ENCODE results near the gene ATP8A2.
A peak's percentile ranks its signal among the peaks of the same experiment; 100 is the strongest.
"Not testable (repeated sequence)": the region's sequence is repeated elsewhere in the genome, so short reads cannot be mapped to it uniquely, and the experiment has no call there.

The ATP8A2 gene

GRCh38 chr13:25768838-25769237, 397.1 kb downstream of the ATP8A2 start:
- DNase-seq (no peak), ATAC-seq (no peak)

- no peak for ATAC-seq
- no peak for DNase-seq
Measured at GRCh38 chr13:25770601-25771000, 398.8 kb downstream of the ATP8A2 start.

GRCh38 chr13:25771202-25771601, 399.4 kb downstream of the ATP8A2 start:
- no peak for ATAC-seq
- DNase-seq = no peak

- ATAC-seq (no peak), DNase-seq (no peak)
Measured at GRCh38 chr13:25771641-25772478, 400.1 kb downstream of the ATP8A2 start.

- not testable (repeated sequence) for DNase-seq, ATAC-seq
Measured at GRCh38 chr13:25772534-25772933, 400.8 kb downstream of the ATP8A2 start.

GRCh38 chr13:25774056-25774455, 402.3 kb downstream of the ATP8A2 start:
- ATAC-seq, DNase-seq: not testable (repeated sequence)

GRCh38 chr13:25775275-25775674, 403.5 kb downstream of the ATP8A2 start:
- DNase-seq (no peak), ATAC-seq (no peak)

GRCh38 chr13:25775986-25776385, 404.2 kb downstream of the ATP8A2 start:
- no peak for ATAC-seq
- DNase-seq = no peak

GRCh38 chr13:25776722-25777121, 404.9 kb downstream of the ATP8A2 start:
- ATAC-seq = no peak
- no peak for DNase-seq

GRCh38 chr13:25777509-25777908, 405.7 kb downstream of the ATP8A2 start:
- no peak for ATAC-seq
- DNase-seq = no peak

GRCh38 chr13:25778365-25778764, 406.6 kb downstream of the ATP8A2 start:
- DNase-seq (no peak), ATAC-seq (no peak)

GRCh38 chr13:25778808-25779305, 407.1 kb downstream of the ATP8A2 start:
- ATAC-seq = no peak
- DNase-seq = no peak

GRCh38 chr13:25783076-25783475, 411.3 kb downstream of the ATP8A2 start:
- DNase-seq (no peak), ATAC-seq (no peak)

GRCh38 chr13:25783601-25784024, 411.8 kb downstream of the ATP8A2 start:
- ATAC-seq (no peak), DNase-seq (no peak)

- DNase-seq = no peak
- ATAC-seq = no peak
Measured at GRCh38 chr13:25784119-25784518, 412.3 kb downstream of the ATP8A2 start.

GRCh38 chr13:25790137-25790536, 418.4 kb downstream of the ATP8A2 start:
- not testable (repeated sequence) for DNase-seq, ATAC-seq

GRCh38 chr13:25795277-25795676, 423.5 kb downstream of the ATP8A2 start:
- DNase-seq = no peak

GRCh38 chr13:25796474-25796873, 424.7 kb downstream of the ATP8A2 start:
- DNase-seq (no peak), ATAC-seq (no peak)

More at GRCh38 chr13:25795277-25795676, 423.5 kb downstream of the ATP8A2 start:
- ATAC-seq = no peak

GRCh38 chr13:25798998-25799397, 427.2 kb downstream of the ATP8A2 start:
- DNase-seq (no peak), ATAC-seq (no peak)

- DNase-seq (no peak), ATAC-seq (no peak)
Measured at GRCh38 chr13:25800523-25800922, 428.7 kb downstream of the ATP8A2 start.

- ATAC-seq = no peak
- DNase-seq = no peak
Measured at GRCh38 chr13:25802579-25802978, 430.8 kb downstream of the ATP8A2 start.

- DNase-seq = no peak
Measured at GRCh38 chr13:25803641-25804040, 431.9 kb downstream of the ATP8A2 start.

GRCh38 chr13:25806264-25806974, 434.6 kb downstream of the ATP8A2 start:
- DNase-seq = no peak
- peak; percentile 72 for ATAC-seq

More at GRCh38 chr13:25803641-25804040, 431.9 kb downstream of the ATP8A2 start:
- no peak for ATAC-seq
